Measurements from ENCODE around the gene CDHR4. TPM values are rescaled to one million over a fixed set of nuclear protein-coding genes. Genes with fewer than 3 reads are reported as not detected.

The CDHR4 gene
- total RNA-seq, result not detected in 2 replicates

GRCh38 chr3:49799761-49800160 lies at the start of gene CDHR4:
TSS of gene CDHR4 (minus strand) at chr3:49799873. CDS start at chr3:49799812, 61 bp downstream.

GRCh38 chr3:49813497-49814174 lies 14.0 kb upstream of the CDHR4 start, which contains the start of gene UBA7:
TSS of gene UBA7 (minus strand) at chr3:49813953. CDS start at chr3:49813787, 166 bp downstream.

GRCh38 chr3:49802719-49803464 lies 3.2 kb upstream of the CDHR4 start, which contains the start of gene INKA1:
TSS of gene INKA1 (plus strand) at chr3:49803261. CDS start at chr3:49803393, 132 bp downstream.

GRCh38 chr3:49786357-49787181 lies 13.1 kb downstream of the CDHR4 start, which contains the start of gene IP6K1:
TSS of gene IP6K1 (minus strand) at chr3:49786542. CDS start at chr3:49748040, 38,502 bp downstream.

Other genes with a start within 250 kb of the CDHR4 start
- gene BSN, start 245.4 kb downstream of the CDHR4 start, total RNA-seq, result under 0.01 and 0.09 TPM in 2 replicates
- 86.8 and 109 TPM in 2 replicates for gene APEH, start 125.5 kb downstream of the CDHR4 start, total RNA-seq
- gene MST1, start 110.4 kb downstream of the CDHR4 start, total RNA-seq, result 1.7 and 3.9 TPM in 2 replicates
- 17.5 and 30.5 TPM in 2 replicates for gene RNF123, start 110.3 kb downstream of the CDHR4 start, total RNA-seq
- gene AMIGO3, start 80.2 kb downstream of the CDHR4 start, total RNA-seq, result not detected in 2 replicates
- gene GMPPB, start 75.9 kb downstream of the CDHR4 start, total RNA-seq, result 36.7 and 47.6 TPM in 2 replicates
- 40.9 and 43.5 TPM in 2 replicates for gene IP6K1, start 13.3 kb downstream of the CDHR4 start, total RNA-seq
- gene INKA1, start 3.4 kb upstream of the CDHR4 start, total RNA-seq, result 18.9 and 23.4 TPM in 2 replicates
- 14.2 and 41.4 TPM in 2 replicates for gene UBA7, start 14.1 kb upstream of the CDHR4 start, total RNA-seq
- gene TRAIP, start 56.7 kb upstream of the CDHR4 start, total RNA-seq, result 2.1 and 4.3 TPM in 2 replicates
- gene CAMKV, start 70.0 kb upstream of the CDHR4 start, total RNA-seq, result 0.18 TPM in 1 of 2 replicates, not detected in the other
- 0.28 and 0.54 TPM in 2 replicates for gene MST1R, start 104.0 kb upstream of the CDHR4 start, total RNA-seq
- gene MON1A, start 129.9 kb upstream of the CDHR4 start, total RNA-seq, result 10.6 and 12.5 TPM in 2 replicates
- 36.3 and 55.8 TPM in 2 replicates for gene RBM6, start 140.3 kb upstream of the CDHR4 start, total RNA-seq